ENCODE measurements around the gene SNX7. TPM values are rescaled to one million over a fixed set of nuclear protein-coding genes. Genes with fewer than 3 reads are reported as not detected.

The SNX7 gene
- total RNA-seq, 1 donor from 2014 or later: 46.0 TPM

DNA sequence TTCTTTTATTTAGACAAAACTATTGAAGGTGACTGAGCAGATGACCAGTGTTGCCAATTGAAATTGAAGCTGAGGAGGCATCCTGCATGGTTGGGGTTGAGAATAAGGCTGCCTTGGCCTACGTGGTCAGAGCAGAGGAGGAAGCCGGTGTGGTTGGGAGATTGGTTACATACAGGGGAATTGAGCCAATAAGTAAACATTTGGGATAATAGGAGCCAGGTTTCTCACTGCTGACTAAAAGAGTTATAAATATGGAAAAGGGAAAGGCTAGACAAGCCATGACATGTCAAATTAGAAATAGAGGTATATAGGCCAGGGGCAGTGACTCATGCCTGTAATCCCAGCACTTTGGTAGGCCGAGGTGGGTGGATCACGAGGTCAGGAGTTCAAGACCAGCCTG is 15.8 kb downstream of the SNX7 start:
- H3K36me3 Mint-ChIP-seq (ENCODE audit: low read depth, unreplicated experiment): peaks cover 13% of the 10 kb centered on the region
- no peaks in the 10 kb centered on the region for H3K9me3 Mint-ChIP-seq (ENCODE audit: unreplicated experiment)
- H3K27ac Mint-ChIP-seq (ENCODE audit: unreplicated experiment): no peak overlapping the region
- no peak overlapping the region for H3K4me3 Mint-ChIP-seq (ENCODE audit: unreplicated experiment)
- no peaks in the 10 kb centered on the region for H3K27me3 Mint-ChIP-seq (ENCODE audit: unreplicated experiment)
- H3K4me1 Mint-ChIP-seq (ENCODE audit: unreplicated experiment): peaks cover under 1% of the 10 kb centered on the region
- TF ChIP-seq, protein P1, sequence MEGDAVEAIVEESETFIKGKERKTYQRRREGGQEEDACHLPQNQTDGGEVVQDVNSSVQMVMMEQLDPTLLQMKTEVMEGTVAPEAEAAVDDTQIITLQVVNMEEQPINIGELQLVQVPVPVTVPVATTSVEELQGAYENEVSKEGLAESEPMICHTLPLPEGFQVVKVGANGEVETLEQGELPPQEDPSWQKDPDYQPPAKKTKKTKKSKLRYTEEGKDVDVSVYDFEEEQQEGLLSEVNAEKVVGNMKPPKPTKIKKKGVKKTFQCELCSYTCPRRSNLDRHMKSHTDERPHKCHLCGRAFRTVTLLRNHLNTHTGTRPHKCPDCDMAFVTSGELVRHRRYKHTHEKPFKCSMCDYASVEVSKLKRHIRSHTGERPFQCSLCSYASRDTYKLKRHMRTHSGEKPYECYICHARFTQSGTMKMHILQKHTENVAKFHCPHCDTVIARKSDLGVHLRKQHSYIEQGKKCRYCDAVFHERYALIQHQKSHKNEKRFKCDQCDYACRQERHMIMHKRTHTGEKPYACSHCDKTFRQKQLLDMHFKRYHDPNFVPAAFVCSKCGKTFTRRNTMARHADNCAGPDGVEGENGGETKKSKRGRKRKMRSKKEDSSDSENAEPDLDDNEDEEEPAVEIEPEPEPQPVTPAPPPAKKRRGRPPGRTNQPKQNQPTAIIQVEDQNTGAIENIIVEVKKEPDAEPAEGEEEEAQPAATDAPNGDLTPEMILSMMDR (IDR thresholded peaks at IDR 0.05; ENCODE audit: unreplicated experiment): no peak
- DNase-seq (ENCODE audit: low spot score): no peak

DNA sequence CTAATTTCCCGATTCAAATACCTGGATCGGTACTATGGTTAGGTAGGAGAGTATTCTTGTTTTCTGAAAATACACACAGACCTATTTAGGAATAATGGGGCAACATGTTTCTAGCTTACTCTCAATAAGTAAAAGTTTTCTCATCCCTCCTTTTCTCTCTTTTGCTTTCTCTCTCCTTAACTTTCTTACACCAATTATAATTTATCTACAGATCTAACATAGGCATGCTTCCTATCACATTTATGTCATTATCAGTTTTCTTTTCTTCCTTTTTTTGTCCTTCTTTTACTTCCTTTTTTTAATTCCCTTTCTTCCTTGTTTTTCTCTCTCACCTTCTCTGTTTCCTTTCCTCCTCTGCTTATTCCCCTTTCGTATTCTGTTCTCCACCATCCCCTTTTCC is 20.3 kb downstream of the SNX7 start:
- TF ChIP-seq, protein P1 (IDR thresholded peaks at IDR 0.05; ENCODE audit: unreplicated experiment): no peak
- H3K36me3 Mint-ChIP-seq (ENCODE audit: low read depth, unreplicated experiment): peaks cover 13% of the 10 kb centered on the region
- no peaks in the 10 kb centered on the region for H3K9me3 Mint-ChIP-seq (ENCODE audit: unreplicated experiment)
- H3K27ac Mint-ChIP-seq (ENCODE audit: unreplicated experiment): no peak overlapping the region
- H3K27me3 Mint-ChIP-seq (ENCODE audit: unreplicated experiment): no peaks in the 10 kb centered on the region
- H3K4me1 Mint-ChIP-seq (ENCODE audit: unreplicated experiment): no peaks in the 10 kb centered on the region
- no peak for DNase-seq (ENCODE audit: low spot score)
- H3K4me3 Mint-ChIP-seq (ENCODE audit: unreplicated experiment): no peak overlapping the region

DNA sequence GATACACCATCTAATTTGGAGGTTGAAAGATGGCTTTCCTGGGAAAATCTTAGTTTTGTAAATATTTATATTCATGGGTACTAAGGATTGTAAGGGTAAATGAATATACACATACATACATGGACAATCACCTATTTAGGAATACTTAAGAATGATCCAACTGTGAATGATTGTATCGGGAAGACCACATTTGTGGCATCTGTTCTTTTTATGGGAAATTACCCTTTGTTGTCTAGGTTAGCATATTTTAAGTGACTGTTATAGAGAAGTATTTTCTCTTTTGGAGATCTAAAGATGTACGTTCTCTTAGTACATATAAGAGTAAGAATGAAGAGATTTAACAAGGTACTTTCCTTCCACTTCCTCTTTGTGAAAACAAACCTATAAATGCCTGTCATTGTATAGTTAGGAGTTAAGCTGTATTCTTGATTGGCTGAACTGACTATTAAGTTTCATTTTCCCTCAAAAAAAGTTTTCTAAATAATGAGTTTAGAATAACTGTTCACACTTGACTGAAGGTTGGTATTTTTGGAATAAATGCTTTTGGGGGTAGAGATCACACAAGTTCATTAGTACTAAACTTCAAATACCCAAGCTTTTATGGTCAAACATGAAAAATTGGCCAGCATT is 26.7 kb downstream of the SNX7 start:
- Mint-ChIP-seq H3K9me3 (ENCODE audit: unreplicated experiment) (no peaks in the 10 kb centered on the region), H3K4me1 (ENCODE audit: unreplicated experiment) (no peaks in the 10 kb centered on the region), H3K27me3 (ENCODE audit: unreplicated experiment) (no peaks in the 10 kb centered on the region), H3K27ac (ENCODE audit: unreplicated experiment) (no peak overlapping the region), H3K4me3 (ENCODE audit: unreplicated experiment) (no peak overlapping the region), H3K36me3 (ENCODE audit: low read depth, unreplicated experiment) (no peaks in the 10 kb centered on the region)
- no peak for DNase-seq (ENCODE audit: low spot score)
- TF ChIP-seq, protein P1 (IDR thresholded peaks at IDR 0.05; ENCODE audit: unreplicated experiment): no peak

DNA sequence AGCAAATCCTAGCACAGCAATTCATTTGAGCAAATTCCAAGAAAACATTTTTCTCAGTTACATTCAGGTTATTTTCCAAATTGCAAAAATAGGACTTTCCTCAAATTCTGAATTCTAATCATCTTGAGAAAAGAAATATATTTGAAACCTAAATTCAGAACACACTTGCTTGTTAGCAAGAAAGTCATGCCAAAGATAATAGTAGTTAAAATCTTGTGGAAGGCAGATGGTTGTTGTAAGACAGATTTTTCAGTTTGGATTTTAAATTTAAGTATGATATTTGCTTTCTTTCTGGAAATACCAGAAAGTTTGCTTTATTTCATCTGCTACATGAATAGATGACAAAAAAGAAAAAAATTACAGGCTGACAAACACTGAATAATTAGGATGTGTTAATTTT is 29.1 kb downstream of the SNX7 start:
- TF ChIP-seq, protein P1 (IDR thresholded peaks at IDR 0.05; ENCODE audit: unreplicated experiment): no peak
- Mint-ChIP-seq H3K36me3 (ENCODE audit: low read depth, unreplicated experiment) (no peaks in the 10 kb centered on the region), H3K9me3 (ENCODE audit: unreplicated experiment) (no peaks in the 10 kb centered on the region), H3K27ac (ENCODE audit: unreplicated experiment) (no peak overlapping the region), H3K4me1 (ENCODE audit: unreplicated experiment) (no peaks in the 10 kb centered on the region), H3K4me3 (ENCODE audit: unreplicated experiment) (no peak overlapping the region), H3K27me3 (ENCODE audit: unreplicated experiment) (no peaks in the 10 kb centered on the region)
- DNase-seq (ENCODE audit: low spot score): no peak

DNA sequence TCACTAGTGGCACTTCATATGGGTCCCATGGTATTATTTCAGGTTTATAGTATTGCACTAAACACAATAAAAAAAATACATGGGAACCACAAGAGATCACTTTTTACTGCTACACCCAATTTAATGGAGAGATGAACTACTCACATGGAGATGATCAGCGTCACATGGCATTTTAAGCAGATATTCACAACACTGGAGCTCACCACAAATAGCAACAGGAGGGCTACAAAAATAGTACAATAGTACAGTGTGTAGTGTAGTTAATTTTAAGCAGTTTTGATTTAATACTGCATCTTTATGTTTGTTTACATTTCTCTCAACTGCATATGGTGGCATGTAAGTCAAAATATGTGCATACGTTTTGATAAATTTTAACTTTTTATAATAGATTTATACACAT is 31.0 kb downstream of the SNX7 start:
- no peak for DNase-seq (ENCODE audit: low spot score)
- Mint-ChIP-seq H3K36me3 (ENCODE audit: low read depth, unreplicated experiment) (no peaks in the 10 kb centered on the region), H3K4me3 (ENCODE audit: unreplicated experiment) (no peak overlapping the region), H3K27ac (ENCODE audit: unreplicated experiment) (no peak overlapping the region), H3K4me1 (ENCODE audit: unreplicated experiment) (no peaks in the 10 kb centered on the region), H3K27me3 (ENCODE audit: unreplicated experiment) (no peaks in the 10 kb centered on the region), H3K9me3 (ENCODE audit: unreplicated experiment) (no peaks in the 10 kb centered on the region)
- TF ChIP-seq, protein P1 (IDR thresholded peaks at IDR 0.05; ENCODE audit: unreplicated experiment): no peak
